ENCODE data around the gene LAMTOR4.
"Not testable (repeated sequence)": the region's sequence is repeated elsewhere in the genome, so short reads cannot be mapped to it uniquely, and the experiment has no call there.

Gene LAMTOR4

DNA sequence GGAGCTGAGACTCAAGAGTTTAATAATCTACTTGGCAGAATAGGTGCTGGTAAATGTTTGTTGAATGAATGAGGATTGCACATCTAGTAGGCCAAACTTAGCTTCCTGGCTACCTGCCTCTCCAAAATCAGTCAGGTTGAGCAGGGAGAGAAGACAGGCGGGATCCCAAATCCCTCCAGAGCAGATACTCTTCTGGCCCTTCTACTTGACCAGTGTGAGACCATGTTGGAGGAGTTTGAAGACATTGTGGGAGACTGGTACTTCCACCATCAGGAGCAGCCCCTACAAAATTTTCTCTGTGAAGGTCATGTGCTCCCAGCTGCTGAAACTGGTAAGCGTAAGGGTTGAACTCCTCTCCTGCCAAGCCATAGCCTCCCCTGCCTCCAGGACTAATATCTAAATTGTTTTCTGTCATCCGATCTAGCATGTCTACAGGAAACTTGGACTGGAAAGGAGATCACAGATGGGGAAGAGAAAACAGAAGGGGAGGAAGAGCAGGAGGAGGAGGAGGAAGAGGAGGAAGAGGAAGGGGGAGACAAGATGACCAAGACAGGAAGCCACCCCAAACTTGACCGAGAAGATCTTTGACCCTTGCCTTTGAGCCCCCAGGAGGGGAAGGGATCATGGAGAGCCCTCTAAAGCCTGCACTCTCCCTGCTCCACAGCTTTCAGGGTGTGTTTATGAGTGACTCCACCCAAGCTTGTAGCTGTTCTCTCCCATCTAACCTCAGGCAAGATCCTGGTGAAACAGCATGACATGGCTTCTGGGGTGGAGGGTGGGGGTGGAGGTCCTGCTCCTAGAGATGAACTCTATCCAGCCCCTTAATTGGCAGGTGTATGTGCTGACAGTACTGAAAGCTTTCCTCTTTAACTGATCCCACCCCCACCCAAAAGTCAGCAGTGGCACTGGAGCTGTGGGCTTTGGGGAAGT is 24.2 kb upstream of the LAMTOR4 start:
- no peak for DNase-seq

DNA sequence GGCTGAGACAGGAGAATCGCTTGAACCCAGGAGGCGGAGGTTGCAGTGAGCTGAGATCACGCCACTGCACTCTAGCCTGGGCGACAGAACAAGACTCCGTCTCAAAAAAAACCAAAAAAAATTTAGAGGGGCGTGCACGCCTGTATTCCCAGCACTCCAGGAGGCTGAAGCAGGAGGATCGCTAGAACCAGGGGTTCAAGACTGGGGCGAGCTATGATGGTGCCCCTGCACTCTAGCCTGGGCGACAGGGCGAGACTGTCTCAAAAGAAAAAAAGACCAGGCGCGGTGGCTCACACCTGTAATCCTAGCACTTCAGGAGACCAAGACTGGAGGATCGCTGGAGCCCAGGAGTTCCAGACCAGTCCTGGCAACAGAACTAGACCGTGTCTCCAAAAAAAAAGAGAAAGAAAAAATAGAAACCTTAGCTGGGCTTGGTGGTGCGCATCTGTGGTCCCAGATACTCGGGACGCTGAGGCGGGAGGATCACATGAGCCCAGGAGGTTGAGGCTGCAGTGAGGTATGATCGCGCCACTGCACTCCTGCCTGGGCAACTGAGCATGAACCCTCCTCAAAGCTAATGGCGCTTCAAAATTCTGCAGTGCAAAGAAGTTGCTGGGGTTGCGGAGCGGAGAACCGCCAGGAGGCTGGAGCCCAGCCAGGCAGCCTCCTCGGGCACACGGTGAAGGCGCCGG is 22.3 kb upstream of the LAMTOR4 start:
- no peak for DNase-seq

DNA sequence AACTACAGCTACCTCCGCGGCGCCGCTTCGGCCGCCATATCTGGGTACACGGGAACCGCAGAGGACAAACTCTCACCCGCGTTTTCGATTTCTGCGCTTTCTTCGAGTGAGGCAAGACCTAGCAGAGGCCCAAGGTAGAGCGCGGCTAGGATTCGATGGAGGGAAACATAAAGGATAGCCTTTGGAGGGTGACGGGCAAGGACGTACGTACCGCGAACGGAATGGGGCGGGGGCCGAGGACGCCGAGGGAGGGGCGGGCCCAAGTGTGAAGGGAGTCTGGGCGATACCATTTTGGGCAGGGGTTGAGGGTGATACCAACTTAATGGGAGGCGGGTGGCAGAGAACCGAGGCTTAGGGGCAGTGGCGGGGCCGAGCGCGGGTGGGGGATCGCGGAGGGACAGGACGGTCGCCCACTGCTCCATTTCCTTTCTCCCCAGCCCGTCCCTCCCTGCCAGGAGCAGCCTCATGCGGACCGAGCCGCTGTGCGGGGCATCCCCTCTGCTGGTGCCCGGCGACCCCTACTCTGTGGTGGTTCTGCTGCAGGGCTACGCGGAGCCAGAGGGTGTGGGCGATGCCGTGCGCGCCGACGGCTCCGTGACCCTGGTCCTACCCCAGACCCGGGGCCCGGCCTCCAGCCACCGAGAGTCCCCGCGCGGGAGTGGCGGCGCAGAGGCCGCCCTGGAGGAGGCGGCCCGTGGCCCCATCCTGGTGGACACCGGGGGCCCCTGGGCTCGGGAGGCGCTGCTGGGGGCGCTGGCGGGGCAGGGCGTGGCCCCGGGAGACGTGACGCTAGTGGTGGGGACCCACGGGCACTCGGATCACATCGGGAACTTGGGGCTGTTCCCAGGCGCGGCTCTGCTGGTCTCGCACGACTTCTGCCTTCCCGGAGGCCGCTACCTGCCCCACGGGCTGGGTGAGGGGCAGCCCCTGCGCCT is 21.5 kb upstream of the LAMTOR4 start, which contains the start of gene MBLAC1:
TSS of gene MBLAC1 (plus strand) at position 37 of the 935 bp plus-strand sequence. CDS start at position 466, 429 bp downstream.
- DNase-seq: peak; percentile 85

DNA sequence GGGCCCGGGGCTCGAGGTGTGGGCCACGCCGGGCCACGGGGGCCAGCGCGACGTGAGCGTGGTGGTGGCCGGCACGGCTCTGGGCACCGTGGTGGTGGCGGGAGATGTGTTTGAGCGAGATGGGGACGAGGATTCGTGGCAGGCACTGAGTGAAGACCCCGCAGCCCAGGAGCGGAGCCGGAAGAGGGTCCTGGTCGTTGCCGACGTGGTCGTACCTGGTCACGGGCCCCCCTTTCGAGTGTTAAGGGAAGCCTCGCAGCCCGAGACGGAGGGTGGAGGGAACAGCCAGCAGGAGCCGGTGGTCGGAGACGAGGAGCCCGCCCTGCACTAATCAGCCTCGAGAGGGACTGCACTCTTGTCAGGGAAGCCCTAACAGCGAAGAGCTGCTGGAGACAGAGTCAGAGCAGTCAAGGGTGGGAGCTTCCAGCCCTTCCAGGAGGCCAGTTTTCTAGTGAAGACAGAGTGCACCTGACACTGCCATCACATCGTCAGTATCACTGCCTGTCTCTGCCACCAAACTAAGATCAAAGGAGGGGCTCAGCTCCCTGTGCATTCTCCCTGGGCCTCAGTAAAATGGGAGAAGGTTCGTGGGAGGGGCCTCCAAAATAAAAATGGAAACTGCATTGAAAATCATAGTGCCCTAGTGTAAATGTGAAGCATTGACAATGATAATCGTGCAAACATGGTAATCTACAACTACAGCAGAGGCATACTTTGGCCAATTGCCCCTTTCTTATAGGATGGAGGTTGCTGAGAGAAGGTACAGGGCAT is 20.7 kb upstream of the LAMTOR4 start:
- no peak for DNase-seq

DNA sequence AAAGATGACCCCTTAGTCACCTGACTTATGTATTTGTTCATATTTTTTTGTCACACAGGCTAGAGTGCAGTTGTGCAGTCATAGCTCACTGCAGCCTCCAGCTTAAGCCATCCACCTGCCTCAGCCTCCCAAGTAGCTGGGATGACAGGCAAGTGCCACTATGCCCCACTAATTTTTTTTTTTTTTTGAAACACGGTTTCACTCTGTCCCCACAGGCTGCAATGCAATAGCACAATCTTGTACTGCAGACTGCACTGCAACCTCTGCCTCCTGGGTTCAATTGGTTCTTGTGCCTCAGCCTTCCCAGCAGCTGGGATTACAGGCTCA is 20.1 kb upstream of the LAMTOR4 start:
- no peak for DNase-seq

DNA sequence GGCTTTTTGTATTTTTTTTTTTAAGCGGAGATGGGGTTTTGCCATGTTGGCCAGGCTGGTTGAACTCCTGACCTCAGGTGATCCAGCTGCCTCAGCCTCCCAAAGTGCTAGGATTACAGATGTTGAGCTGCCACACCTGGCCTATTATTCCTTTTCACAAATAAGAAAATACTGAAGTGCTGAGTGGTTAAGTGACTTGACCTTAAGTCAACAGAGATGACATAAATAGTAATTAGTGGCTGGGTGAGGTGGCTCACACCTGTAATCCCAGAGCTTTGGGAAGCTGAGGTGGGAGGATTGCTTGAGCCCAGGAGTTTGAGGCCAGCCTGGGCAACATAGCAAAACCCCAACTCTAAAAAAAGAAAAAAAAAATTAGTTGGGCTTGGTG is 18.5 kb upstream of the LAMTOR4 start:
- not testable (repeated sequence) for DNase-seq

DNA sequence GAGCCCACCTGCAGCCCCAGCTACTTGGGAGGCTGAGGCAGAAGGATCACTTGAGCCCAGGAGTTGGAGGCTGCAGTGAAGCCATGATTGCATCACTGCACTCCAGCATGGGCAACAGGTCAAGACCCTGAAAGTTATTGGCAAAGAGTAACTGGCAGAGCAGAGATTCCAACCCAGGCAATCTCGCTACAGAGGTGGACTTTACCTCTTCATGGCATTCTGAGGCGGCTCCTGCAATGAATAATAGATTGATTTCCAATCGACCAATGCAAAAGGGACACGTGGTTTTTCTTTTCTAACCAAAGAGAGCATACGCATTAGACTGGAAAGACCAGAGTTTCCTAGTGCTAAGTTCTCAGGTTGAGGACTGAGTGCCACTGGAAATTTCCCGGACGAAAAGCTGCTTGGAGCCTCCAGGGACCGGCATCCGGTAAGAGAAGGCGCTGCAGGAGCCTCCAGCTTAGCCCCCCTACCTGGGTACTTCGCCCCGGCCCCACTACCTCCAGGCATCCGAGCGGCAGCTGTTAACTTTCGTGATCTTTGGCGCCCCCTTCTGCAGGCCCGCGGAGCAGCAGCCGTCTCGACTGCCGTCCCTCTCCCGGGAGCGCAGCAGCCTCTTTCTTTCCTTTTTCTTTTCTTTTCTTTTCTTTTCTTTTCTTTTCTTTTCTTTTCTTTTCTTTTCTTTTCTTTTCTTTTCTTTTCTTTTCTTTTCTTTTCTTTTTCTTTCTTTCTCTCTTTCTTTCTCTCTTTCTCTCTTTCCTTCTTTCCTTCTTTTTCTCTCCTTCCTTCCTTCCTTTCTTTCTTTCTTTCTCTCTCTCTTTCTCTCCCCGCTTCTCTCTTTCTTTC is 17.9 kb upstream of the LAMTOR4 start:
- peak; percentile 50 for DNase-seq

DNA sequence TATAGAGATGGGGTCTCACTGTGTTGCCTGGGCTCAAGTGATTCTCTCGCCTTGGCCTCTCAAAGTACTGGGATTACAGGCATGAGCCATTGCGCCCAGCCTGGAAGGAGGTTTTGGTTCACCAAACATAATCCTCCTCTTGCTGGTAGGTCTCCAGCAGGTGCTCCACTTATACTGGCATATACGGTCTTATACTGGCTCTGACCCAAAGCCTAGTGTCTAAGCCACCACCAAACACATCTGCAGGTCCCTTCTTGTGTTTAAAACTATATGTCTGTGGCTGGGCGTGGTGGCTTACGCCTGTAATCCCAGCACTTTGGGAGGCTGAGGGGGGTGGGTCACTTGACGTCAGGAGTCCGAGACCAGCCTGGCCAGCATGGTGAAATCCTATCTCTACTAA is 16.6 kb upstream of the LAMTOR4 start:
- DNase-seq: no peak

DNA sequence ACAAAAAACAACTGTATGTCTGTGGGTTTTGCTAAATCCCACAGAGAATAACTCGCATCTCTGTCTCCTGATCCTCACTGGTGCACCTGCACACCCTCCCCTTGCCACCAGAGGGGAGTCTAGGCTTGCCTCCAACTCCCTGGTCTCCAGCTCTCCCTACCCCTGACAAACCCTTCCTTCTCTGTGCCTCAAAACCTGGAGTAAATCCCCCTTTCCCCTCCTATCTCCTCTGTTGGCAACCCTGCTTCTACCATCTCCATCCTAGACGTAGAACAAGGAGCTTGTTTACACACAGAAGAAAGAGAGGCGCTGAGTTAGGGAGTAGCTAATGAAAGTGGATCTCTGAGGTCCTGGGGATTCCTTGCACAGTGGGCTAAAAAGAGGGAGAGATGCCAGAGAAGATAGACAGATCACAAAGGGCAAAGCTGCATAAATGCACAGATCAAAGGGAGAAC is 16.0 kb upstream of the LAMTOR4 start:
- peak; percentile 41 for DNase-seq

DNA sequence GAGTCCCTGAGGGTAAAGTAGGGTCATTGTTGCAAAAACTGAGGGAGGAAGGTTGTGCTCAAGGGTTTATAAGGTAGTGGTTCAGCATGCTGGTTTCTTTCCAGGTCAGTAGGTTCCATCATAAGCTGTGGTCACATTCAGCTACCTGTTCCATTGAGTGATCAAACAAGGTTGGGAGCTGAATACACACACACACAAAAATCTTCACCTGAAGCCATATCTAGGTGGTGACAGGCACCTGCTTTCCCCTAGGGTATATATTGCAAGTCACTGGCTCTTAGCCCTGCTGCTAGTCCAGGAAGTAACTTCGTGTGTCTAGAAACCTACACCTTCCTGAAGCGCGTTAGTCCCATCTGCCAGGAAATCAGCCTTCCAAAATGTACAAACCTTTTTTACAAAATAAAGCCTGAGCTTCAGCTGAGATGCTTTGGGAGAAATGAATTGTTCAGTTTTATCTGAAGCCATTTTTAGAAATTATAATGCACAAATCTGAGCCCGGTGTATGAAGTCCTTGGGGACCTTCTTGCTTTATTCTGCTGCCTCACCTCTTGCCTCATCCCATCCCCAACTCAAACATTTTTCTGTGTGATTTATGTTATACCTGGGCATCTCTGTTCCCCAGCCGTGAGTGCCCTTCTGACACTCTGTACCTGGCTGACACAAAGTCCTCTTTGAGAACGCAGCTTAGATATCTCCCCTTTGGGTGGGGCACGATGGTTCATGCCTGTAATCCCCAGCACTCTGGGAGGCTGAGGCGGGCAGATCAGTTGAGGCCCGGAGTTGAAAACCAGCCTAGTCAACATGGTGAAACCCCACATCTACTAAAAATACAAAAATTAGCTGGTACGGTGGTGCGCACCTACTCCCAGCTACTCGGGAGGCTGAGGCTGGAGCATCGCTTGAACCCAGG is 10.6 kb upstream of the LAMTOR4 start:
- DNase-seq: no peak

DNA sequence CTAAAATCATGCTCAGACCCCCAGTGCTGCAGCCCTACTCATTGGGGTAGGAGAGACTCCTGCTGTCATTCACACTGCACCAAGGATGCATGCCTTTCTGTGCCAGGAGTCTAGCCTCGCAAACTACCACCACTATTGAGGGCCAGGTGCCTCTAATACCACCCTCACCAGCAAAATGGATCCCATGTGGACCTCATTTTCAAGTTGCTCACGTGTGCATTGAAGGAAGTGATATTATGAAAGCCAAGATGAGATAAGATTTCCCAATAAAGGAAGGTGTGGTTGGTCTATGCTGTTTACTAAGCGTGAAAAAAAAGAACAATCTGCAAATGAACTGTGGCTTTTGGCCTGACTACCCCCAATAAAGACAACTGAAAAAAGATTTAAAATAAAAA is 7.2 kb upstream of the LAMTOR4 start:
- no peak for DNase-seq

DNA sequence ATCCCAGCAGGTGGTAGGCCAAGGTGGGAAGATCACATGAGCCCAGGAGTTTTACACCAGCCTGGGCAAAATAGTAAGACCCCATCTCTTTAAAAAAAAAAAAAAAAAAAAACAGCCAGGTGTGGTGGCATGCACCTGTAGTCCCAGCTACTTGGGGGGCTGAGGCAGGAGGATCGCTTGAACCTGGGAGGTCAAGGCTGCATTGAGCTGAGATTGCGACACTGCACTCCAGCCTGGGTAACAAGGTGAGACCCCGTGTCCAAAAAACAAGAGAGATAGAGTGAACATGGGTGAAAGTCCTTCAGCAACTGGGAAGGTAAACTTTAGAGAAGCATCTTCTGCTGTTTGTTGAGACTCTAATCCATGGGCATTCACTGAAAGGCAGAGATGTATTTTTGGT is 6.3 kb upstream of the LAMTOR4 start:
- DNase-seq: no peak

DNA sequence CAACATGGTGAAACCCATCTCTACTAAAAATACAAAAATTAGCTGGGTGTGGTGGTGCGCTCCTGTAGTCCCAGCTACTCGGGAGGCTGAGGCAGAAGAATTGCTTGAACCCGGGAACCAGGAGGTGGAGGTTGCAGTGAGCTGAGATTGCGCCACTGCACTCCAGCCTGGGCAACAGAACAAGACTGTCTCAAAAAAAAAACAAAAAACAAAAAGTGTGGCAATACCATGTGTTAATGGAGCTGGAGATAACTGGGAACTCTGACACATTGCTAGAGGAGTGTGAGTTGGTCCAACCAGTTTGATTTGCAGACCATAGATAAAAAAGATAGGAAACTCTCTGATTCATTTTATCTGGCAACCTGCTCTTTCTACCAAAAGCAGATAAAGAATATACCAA is 2.4 kb upstream of the LAMTOR4 start:
- DNase-seq: not testable (repeated sequence)

DNA sequence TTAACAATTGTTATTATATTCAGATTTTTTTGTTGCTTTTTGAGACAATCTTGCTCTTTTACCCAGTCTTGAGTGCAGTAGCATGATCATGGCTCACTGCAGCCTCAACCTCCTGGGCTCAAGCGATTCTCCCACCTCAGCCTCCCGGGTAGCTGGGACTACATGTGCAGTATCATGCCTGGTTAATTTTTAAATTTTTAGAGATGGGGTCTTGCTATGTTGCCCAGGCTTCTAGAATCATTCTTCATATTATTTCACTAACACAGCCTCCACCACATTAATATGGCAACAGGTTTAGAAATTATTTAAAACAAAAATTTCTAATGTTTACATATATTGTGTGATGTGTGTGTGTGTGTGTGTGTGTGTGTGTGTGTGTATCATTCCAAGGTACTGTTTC is 1.4 kb upstream of the LAMTOR4 start:
- no peak for DNase-seq

DNA sequence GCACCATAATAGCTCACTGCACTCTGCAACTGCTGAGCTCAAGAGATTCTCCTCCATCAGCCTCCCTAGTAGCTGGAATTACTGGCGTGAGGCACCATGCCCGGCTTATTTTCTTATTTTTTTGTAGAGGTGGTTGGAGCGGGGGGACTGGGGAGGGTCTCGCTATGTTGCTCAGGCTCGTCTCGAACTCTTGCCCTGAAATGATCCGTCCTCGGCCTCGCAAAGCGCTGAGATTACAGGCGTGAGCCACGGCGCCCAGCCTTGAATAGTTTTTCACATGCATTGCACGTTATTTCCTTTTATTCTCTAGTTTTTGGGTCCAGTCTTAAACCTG is 526 bp upstream of the LAMTOR4 start:
- DNase-seq: no peak

DNA sequence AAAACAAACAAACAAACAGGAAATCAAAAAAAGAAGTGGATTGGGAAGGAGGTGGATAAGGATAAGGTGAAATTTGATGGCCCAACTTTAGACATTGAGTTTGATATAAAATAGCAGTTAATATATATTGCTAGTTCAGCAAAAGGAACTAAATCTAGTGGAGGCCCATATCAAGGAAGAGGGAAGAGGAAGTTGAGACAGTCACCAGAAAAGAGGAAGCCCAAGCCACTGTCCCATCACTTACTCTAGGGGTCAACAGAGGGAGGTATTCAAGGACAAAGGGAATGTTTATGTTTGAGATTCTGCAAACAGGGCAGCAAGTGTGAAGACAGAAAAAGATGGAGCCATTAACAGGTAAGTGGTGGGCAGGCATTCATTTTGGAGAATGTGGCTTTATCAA is 3.7 kb downstream of the LAMTOR4 start:
- peak; percentile 34 for DNase-seq

DNA sequence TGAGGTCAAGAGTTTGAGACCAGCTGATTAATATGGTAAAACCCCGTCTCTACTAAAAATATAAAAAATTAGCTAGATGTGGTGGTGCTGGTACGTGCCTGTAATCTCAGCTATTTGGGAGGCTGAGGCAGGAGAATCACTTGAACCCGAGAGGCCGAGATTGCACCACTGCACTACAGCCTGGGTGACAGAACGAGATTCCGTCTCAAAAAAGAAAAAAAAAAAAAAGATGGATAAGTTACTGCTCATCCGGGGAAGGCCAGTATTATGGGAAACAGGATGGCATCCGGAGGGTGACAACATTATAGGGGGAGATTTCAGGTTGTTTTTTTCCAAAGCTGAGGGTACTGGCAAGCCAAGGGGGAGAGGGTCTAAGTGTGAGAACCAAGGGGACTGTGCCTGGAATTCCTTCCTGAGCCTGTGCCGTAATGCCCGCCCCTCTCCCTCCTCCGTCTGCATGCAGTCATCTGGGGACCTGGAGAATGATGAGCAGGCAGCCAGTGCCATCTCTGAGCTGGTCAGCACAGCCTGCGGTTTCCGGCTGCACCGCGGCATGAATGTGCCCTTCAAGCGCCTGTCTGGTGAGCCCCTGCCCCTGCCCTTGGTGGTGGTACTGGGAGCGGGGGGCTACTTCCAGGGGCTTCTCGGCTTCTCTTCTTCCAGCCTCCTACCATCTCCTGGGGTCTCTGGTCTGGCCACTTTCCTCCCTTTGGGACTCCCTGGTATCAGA is 4.4 kb downstream of the LAMTOR4 start:
- no peak for DNase-seq

DNA sequence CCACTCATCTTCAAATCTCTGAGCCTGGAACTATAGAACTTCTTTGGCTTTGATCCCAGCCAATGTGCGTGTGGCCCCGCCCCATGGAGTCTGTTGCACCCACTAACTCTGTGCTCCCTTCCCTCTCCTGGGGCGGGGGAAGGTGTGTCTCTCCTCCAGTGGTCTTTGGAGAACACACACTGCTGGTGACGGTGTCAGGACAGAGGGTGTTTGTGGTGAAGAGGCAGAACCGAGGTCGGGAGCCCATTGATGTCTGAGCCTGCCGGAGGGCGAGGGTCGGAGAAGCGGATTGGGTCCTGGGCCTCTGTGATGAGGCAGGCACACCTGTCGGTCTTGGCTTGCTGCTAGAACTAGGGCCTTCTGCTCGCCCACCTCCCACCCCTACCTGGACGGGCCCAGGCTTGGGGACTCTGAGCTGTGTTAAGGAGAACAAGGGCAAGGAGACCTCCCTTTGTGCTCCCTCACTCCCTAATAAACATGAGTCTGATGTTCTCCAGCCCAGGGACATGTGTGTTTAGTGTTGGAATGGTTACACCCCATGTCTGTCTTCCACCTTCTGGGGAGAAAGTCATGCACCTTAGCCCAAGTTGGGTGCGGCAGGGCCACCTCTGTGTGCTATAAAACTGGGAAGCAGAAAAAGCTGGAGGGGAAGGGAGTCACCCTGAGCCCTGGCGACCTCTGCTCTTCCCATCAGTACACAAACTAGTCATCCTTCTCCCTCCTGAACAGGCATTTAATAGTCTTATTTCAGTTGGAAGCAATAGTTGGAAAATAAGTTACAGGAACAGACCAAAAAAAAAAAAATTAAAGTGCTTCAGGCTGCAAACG is 5.2 kb downstream of the LAMTOR4 start:
- no peak for DNase-seq

Data from GDM1 (cell line).